ENCODE data around the gene SRD5A1.

DNA sequence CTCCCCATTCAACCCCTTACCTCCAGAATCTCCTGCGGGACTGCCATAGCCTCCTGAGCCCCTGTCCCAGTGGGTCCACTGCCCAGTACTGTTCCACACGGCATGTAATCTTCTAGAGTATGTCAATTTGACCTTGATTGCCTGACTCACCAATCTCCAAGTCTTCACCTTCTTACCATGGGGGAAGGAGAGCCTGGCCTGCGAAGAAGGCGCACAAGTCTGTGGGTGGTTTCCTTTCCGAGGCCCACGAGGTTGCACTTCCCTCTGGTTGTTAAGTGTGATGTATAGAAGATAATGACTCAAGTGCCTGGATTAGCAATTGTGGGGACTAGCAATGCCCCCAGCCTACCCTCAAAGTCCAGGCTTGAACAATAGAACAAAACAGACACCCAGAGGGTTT, 71.8 kb downstream of the SRD5A1 start:
- TF ChIP-seq POLR2A (IDR thresholded peaks at IDR 0.05) (no peak), CTCF (IDR thresholded peaks at IDR 0.05) (no peak)
